A673 (cell line): ENCODE measurements around the gene PEAR1. TPM values are rescaled to one million over a fixed set of nuclear protein-coding genes. Genes with fewer than 3 reads are reported as not detected.
A peak's percentile ranks its signal among the peaks of the same experiment; 100 is the strongest.

Experiments
- BruUV-seq: library from RNA; stranded (reverse); fragments of 400-500 nt; replicated peaks from 2 replicates; lab custom pipeline; 2021; lab: Mats Ljungman, UMichigan
- CTCF ChIA-PET: fragments of 300-600 bp; sonication (Branson Sonifier 250); formaldehyde crosslinking; loops from one replicate; lab custom pipeline; 2022; ENCODE audit warnings: antibody characterized with exemption; lab: Charles Lee
- POLR2A ChIA-PET: fragments of 300-600 bp; sonication (Branson Sonifier 250); formaldehyde crosslinking; loops from one replicate; lab custom pipeline; 2022; ENCODE audit warnings: antibody characterized with exemption; ENCODE audit not compliant: low non-redundant PET; lab: Charles Lee
- DNase-seq: peaks from one replicate; pipeline ENCODE4 v3.0.0-alpha.2; 2015; ENCODE audit warnings: low spot score
- H3K27ac ChIP-seq: fragments of 200-600 bp; sonication (generic); 2 replicates; pipeline ENCODE4 v1.5.1; 2016; ENCODE audit warnings: mixed run types, low read depth, mild to moderate bottlenecking, mixed read lengths, antibody characterized with exemption, low read length; ENCODE audit not compliant: poor library complexity, severe bottlenecking
- H3K27me3 ChIP-seq: fragments of 200-600 bp; sonication (generic); replicated peaks from 2 replicates; pipeline ENCODE4 v1.6.1; 2017; ENCODE audit warnings: mixed run types, low read depth, mild to moderate bottlenecking, mixed read lengths, antibody characterized with exemption, low read length; ENCODE audit not compliant: insufficient read depth, poor library complexity
- H3K36me3 ChIP-seq: fragments of 200-600 bp; sonication (generic); 2 replicates; pipeline ENCODE4 v1.6.1; 2016; ENCODE audit warnings: mixed run types, mild to moderate bottlenecking, mixed read lengths, antibody characterized with exemption, low read length; ENCODE audit not compliant: insufficient read depth, poor library complexity, severe bottlenecking
- H3K4me1 ChIP-seq: fragments of 200-600 bp; sonication (generic); 2 replicates; pipeline ENCODE4 v1.6.1; 2017; ENCODE audit warnings: mixed run types, mild to moderate bottlenecking, mixed read lengths, antibody characterized with exemption, low read length; ENCODE audit not compliant: insufficient read depth, poor library complexity, severe bottlenecking
- H3K4me3 ChIP-seq: fragments of 200-600 bp; sonication (generic); 2 replicates; pipeline ENCODE4 v1.5.1; 2016; ENCODE audit warnings: low read depth, mixed run types, mild to moderate bottlenecking, mixed read lengths, low read length; ENCODE audit not compliant: poor library complexity, severe bottlenecking
- H3K9me3 ChIP-seq: fragments of 200-600 bp; sonication (generic); 2 replicates; pipeline ENCODE4 v1.6.1; 2016; ENCODE audit warnings: mixed run types, low read depth, mild to moderate bottlenecking, mixed read lengths, antibody characterized with exemption, low read length; ENCODE audit not compliant: poor library complexity, severe bottlenecking
- EZH2 ChIP-seq: fragments of 200-600 bp; sonication (generic); IDR thresholded peaks from 2 replicates; pipeline ENCODE4 v1.6.1; 2017; ENCODE audit warnings: borderline replicate concordance, low read depth, mild to moderate bottlenecking, mixed read lengths, antibody characterized with exemption, low read length; ENCODE audit not compliant: poor library complexity, severe bottlenecking
- intact Hi-C: fragments of 100-400 bp; cut with micrococcal nuclease; formaldehyde crosslinking; loops from one replicate; pipeline ENCODE4 v1.10.0; 2022; ENCODE audit not compliant: unreplicated experiment
- total RNA-seq: library from RNA; stranded (reverse); gene quantifications from 2 replicates; pipeline ENCODE4 v1.2.3, GENCODE V29; 2021
- TF ChIP-seq, protein P1 (sequence below): fragments of 300-800, 200-600 bp; sonication (generic); conservative IDR thresholded peaks from 2 replicates; pipeline ENCODE4 v1.5.1; 2017; ENCODE audit warnings: low read depth, mild to moderate bottlenecking, antibody characterized with exemption, low read length, moderate library complexity, mixed read lengths

The PEAR1 gene
- total RNA-seq, 1 experiment from 2014 or later = 0.52 TPM

- Histone ChIP-seq H3K9me3 (no peaks in the 10 kb centered on the region), H3K27ac (no peak overlapping the region), H3K27me3 (no peaks in the 10 kb centered on the region), H3K36me3 (no peaks in the 10 kb centered on the region), H3K4me3 (no peak overlapping the region), H3K4me1 (no peaks in the 10 kb centered on the region)
- TF ChIP-seq, protein P1, sequence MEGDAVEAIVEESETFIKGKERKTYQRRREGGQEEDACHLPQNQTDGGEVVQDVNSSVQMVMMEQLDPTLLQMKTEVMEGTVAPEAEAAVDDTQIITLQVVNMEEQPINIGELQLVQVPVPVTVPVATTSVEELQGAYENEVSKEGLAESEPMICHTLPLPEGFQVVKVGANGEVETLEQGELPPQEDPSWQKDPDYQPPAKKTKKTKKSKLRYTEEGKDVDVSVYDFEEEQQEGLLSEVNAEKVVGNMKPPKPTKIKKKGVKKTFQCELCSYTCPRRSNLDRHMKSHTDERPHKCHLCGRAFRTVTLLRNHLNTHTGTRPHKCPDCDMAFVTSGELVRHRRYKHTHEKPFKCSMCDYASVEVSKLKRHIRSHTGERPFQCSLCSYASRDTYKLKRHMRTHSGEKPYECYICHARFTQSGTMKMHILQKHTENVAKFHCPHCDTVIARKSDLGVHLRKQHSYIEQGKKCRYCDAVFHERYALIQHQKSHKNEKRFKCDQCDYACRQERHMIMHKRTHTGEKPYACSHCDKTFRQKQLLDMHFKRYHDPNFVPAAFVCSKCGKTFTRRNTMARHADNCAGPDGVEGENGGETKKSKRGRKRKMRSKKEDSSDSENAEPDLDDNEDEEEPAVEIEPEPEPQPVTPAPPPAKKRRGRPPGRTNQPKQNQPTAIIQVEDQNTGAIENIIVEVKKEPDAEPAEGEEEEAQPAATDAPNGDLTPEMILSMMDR = no peak
- TF ChIP-seq EZH2 = no peak
- CTCF ChIA-PET = no interaction called here
- BruUV-seq = no TSS peak
- intact Hi-C loops = loop anchor here (5.0 kb wide), 1 partner anchor 158 kb away; no protein-coding TSS in a partner anchor
- no peak for DNase-seq
- POLR2A ChIA-PET = no interaction called here
These were observed 20.9 kb downstream of the PEAR1 start for GRCh38 chr1:156914440-156914856.

GRCh38 chr1:156920233-156921052 is 26.9 kb downstream of the PEAR1 start, which contains the start of gene LRRC71:
TSS of gene LRRC71 (plus strand) at chr1:156920632. CDS start at chr1:156920804, 172 bp downstream.
- H3K4me3 ChIP-seq = peak within 1 kb of the TSS; percentile 25
- no TSS peak for BruUV-seq
- intact Hi-C loops = loop anchor here (10.0 kb wide), 1 partner anchor 236 kb away; no protein-coding TSS in a partner anchor
- H3K4me1 ChIP-seq = peaks cover 9% of the 10 kb centered on the region
- POLR2A ChIA-PET = no interaction called here
- TF ChIP-seq EZH2 = peak; percentile 87
- TF ChIP-seq, protein P1 = peak; percentile 94
- peaks cover 50% of the 10 kb centered on the region for H3K27me3 ChIP-seq
- CTCF ChIA-PET = interaction anchor here (1.0 kb wide), 1 partner anchor 231 kb away, joined by 3 read pairs; no protein-coding TSS in a partner anchor
- no peak within 1 kb of the TSS for H3K27ac ChIP-seq
- H3K9me3 ChIP-seq = no peaks in the 10 kb centered on the region
- DNase-seq = peak; percentile 89
- no peaks in the 10 kb centered on the region for H3K36me3 ChIP-seq

- no peak for DNase-seq
- Histone ChIP-seq H3K36me3 (no peaks in the 10 kb centered on the region), H3K9me3 (no peaks in the 10 kb centered on the region), H3K4me1 (peaks cover 9% of the 10 kb centered on the region), H3K4me3 (peak overlapping the region; percentile 25), H3K27ac (no peak overlapping the region), H3K27me3 (peaks cover 50% of the 10 kb centered on the region)
- CTCF ChIA-PET = interaction anchor here (1.0 kb wide), 1 partner anchor 232 kb away, joined by 3 read pairs; no protein-coding TSS in a partner anchor
- BruUV-seq = no TSS peak
- POLR2A ChIA-PET = no interaction called here
- TF ChIP-seq EZH2 = peak; percentile 20
- TF ChIP-seq, protein P1 = no peak
- intact Hi-C loops = loop anchor here (10.0 kb wide), 1 partner anchor 236 kb away; no protein-coding TSS in a partner anchor
These were observed 27.6 kb downstream of the PEAR1 start for GRCh38 chr1:156921053-156921529.
